ENCODE measurements around the gene SLIT1.

SLIT1 gene

DNA sequence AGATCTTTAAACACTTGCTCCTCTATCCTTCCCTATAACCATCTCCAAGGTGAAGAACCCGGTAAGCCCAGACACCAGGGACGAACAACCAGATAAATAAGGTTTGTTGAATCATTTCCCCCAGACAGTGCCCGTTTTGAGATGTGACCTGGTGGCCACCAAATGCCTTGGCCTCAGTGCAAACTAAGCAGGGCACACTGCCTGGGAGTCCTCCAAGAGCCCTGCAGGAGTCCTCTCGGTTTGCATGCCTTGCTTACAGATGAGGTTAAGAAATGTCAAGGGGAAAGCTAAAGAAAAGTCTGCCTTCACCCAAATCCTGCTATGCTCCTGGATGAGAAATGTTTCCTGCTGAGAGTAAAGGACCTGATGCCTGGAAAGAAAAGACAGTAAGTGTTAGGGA, 31.6 kb downstream of the SLIT1 start:
- H2BK12ac ChIP-seq (ENCODE audit: low read length): no peak overlapping the region
- H3K4me1 ChIP-seq (ENCODE audit: control insufficient read depth in 2 of 2, insufficient read depth in 1 of 2, low read depth in 1 of 2, low read length in 2 of 2): peaks cover 20 to 28% of the 10 kb centered on the region in 2 donors
- WGBS, 2 donors (ENCODE audit: extremely low coverage in 2 of 2, insufficient read length in 2 of 2, insufficient replicate concordance in 1 of 2): no CpG with 5 or more reads among the region's 4 CpGs

DNA sequence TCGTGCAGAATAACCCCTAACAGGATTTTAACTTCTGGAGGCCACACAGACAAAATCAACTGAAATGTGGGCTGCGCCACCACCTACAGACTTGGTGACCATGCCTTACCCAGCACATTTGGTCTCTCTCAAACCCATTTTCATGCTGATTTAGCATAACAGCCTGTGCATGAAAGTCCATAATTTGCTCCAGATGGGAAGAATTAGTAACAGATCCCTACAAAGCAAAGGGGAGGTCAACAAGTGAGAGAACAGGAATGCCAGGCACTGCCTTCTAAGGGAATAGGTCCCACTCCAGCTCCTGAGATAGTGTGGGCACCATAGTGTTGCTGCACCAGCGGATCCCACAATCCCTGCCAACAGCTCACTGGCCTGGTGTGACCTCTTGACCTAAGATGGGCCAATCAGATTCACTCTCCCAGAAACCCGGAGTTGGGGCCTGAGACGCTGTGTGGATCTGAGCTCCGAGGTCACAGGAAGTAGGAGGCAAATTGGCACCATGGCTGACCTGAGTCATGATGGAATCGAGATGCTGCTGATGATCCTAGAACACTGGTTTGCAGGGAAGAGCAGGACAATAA, 32.4 kb downstream of the SLIT1 start:
- DNase-seq (ENCODE audit: low spot score): no peak
- H3K23ac ChIP-seq (ENCODE audit: low read depth, low read length, poor library complexity): no peak overlapping the region

More for the DNA sequence above, 31.6 kb downstream of the SLIT1 start:
- H2BK15ac ChIP-seq (ENCODE audit: low read length): no peak overlapping the region
- no peak for DNase-seq (ENCODE audit: low spot score)
- H3K9ac ChIP-seq (ENCODE audit: low read depth, low read length, poor library complexity): no peak overlapping the region
- no peak overlapping the region for H3K18ac ChIP-seq (ENCODE audit: low read length)
- no peak overlapping the region for H4K8ac ChIP-seq (ENCODE audit: low read depth, low read length)
- no peak overlapping the region for H3K27ac ChIP-seq (replicated peaks; ENCODE audit: low read length)
- no peaks in the 10 kb centered on the region for H3K9me3 ChIP-seq (replicated peaks in 1 of 2; ENCODE audit: control insufficient read depth in 2 of 2, insufficient read depth in 1 of 2, low read depth in 1 of 2, low read length in 2 of 2)
- H2AK5ac ChIP-seq (ENCODE audit: low read depth, low read length): no peak overlapping the region
- no peak overlapping the region for H2BK120ac ChIP-seq (ENCODE audit: low read depth, low read length)
- no peak overlapping the region for H3K4ac ChIP-seq (ENCODE audit: low read length)
- H3K27me3 ChIP-seq (ENCODE audit: control insufficient read depth in 3 of 3, insufficient read depth in 3 of 3, low read depth in 1 of 3, low read length in 3 of 3): peaks cover 0 to 5% (median 0%) of the 10 kb centered on the region in 3 experiments
- no peak overlapping the region for H3K23ac ChIP-seq (ENCODE audit: low read depth, low read length, poor library complexity)
- no peak overlapping the region for H2BK5ac ChIP-seq (ENCODE audit: low read length)
- H2AFZ ChIP-seq (ENCODE audit: low read length): no peak overlapping the region
- H3K4me3 ChIP-seq (ENCODE audit: low read length in 2 of 2): no peak overlapping the region
- no peak overlapping the region for H3K4me2 ChIP-seq (ENCODE audit: insufficient read depth, low read length, poor library complexity, severe bottlenecking)
- no peaks in the 10 kb centered on the region for H3K36me3 ChIP-seq (replicated peaks in 1 of 2; ENCODE audit: control insufficient read depth in 2 of 2, insufficient read depth in 2 of 2, low read length in 2 of 2)
- no peak overlapping the region for H3K14ac ChIP-seq (ENCODE audit: low read length)
- H3K79me1 ChIP-seq (ENCODE audit: low read depth, low read length): no peaks in the 10 kb centered on the region
- H4K91ac ChIP-seq (ENCODE audit: low read depth, low read length, poor library complexity): no peak overlapping the region

DNA sequence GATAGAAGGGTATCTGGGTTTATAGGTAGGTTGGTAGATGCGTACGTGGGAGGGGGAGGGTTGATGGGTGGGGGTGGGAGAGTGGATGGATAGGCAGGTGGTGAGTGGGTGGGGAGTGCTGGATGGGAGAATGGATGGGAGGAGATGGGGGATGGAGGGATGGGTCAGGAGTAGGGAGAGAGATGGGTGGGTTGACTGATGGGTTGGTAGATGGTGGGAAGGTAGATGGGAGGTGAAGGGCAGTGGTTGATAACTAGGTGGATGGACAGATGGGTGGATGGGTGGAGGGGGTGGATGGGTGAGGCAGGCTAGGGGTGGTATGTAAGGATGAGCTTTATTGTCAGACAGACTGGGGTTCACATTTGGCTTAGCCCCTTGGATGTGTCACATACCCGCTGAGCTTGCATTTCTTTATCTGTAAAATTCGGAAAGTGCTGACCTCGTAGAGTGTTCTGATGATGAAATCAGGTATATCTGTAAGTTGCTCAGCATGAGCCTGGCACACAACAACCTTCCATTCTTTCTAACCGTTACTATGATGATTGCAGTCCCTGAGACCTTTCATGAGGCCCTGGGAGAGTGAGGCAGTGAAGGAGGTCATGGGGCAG, 34.3 kb downstream of the SLIT1 start:
- WGBS, 2 donors (ENCODE audit: extremely low coverage in 2 of 2, insufficient read length in 2 of 2, insufficient replicate concordance in 1 of 2): 100% methylated on average over 2 of the region's 6 CpGs
- no peak overlapping the region for H2BK5ac ChIP-seq (ENCODE audit: low read length)
- no peaks in the 10 kb centered on the region for H3K79me1 ChIP-seq (ENCODE audit: low read depth, low read length)
- no peak overlapping the region for H3K27ac ChIP-seq (replicated peaks; ENCODE audit: low read length)
- no peak overlapping the region for H3K4me2 ChIP-seq (ENCODE audit: insufficient read depth, low read length, poor library complexity, severe bottlenecking)
- no peaks in the 10 kb centered on the region for H3K9me3 ChIP-seq (replicated peaks in 1 of 2; ENCODE audit: control insufficient read depth in 2 of 2, insufficient read depth in 1 of 2, low read depth in 1 of 2, low read length in 2 of 2)
- H3K36me3 ChIP-seq (replicated peaks in 1 of 2; ENCODE audit: control insufficient read depth in 2 of 2, insufficient read depth in 2 of 2, low read length in 2 of 2): no peaks in the 10 kb centered on the region
- no peak overlapping the region for H3K23ac ChIP-seq (ENCODE audit: low read depth, low read length, poor library complexity)
- H4K91ac ChIP-seq (ENCODE audit: low read depth, low read length, poor library complexity): no peak overlapping the region
- H3K18ac ChIP-seq (ENCODE audit: low read length): no peak overlapping the region
- H3K27me3 ChIP-seq (ENCODE audit: control insufficient read depth in 3 of 3, insufficient read depth in 3 of 3, low read depth in 1 of 3, low read length in 3 of 3): peaks cover 0 to 5% (median 0%) of the 10 kb centered on the region in 3 experiments
- no peak overlapping the region for H2BK12ac ChIP-seq (ENCODE audit: low read length)
- H3K9ac ChIP-seq (ENCODE audit: low read depth, low read length, poor library complexity): no peak overlapping the region
- no peak overlapping the region for H3K4ac ChIP-seq (ENCODE audit: low read length)
- H4K8ac ChIP-seq (ENCODE audit: low read depth, low read length): no peak overlapping the region
- no peak overlapping the region for H3K4me3 ChIP-seq (ENCODE audit: low read length in 2 of 2)
- H2BK120ac ChIP-seq (ENCODE audit: low read depth, low read length): no peak overlapping the region
- peaks cover 21 to 28% of the 10 kb centered on the region in 2 donors for H3K4me1 ChIP-seq (ENCODE audit: control insufficient read depth in 2 of 2, insufficient read depth in 1 of 2, low read depth in 1 of 2, low read length in 2 of 2)
- peak overlapping the region; percentile 86 for H2BK15ac ChIP-seq (ENCODE audit: low read length)
- no peak for DNase-seq (ENCODE audit: low spot score)
- no peak overlapping the region for H2AK5ac ChIP-seq (ENCODE audit: low read depth, low read length)
- no peak overlapping the region for H3K14ac ChIP-seq (ENCODE audit: low read length)
- no peak overlapping the region for H2AFZ ChIP-seq (ENCODE audit: low read length)

More for the DNA sequence above, 32.4 kb downstream of the SLIT1 start:
- WGBS, 2 donors (ENCODE audit: extremely low coverage in 2 of 2, insufficient read length in 2 of 2, insufficient replicate concordance in 1 of 2): no CpG with 5 or more reads among the region's 7 CpGs
- Histone ChIP-seq H2AFZ (ENCODE audit: low read length) (no peak overlapping the region), H3K4me2 (ENCODE audit: insufficient read depth, low read length, poor library complexity, severe bottlenecking) (no peak overlapping the region), H3K14ac (ENCODE audit: low read length) (no peak overlapping the region), H3K27ac (replicated peaks; ENCODE audit: low read length) (no peak overlapping the region), H3K9ac (ENCODE audit: low read depth, low read length, poor library complexity) (no peak overlapping the region), H3K36me3 (replicated peaks in 1 of 2; ENCODE audit: control insufficient read depth in 2 of 2, insufficient read depth in 2 of 2, low read length in 2 of 2) (no peaks in the 10 kb centered on the region), H3K27me3 (ENCODE audit: control insufficient read depth in 3 of 3, insufficient read depth in 3 of 3, low read depth in 1 of 3, low read length in 3 of 3) (peaks cover 0 to 5% (median 0%) of the 10 kb centered on the region in 3 experiments), H4K91ac (ENCODE audit: low read depth, low read length, poor library complexity) (no peak overlapping the region), H4K8ac (ENCODE audit: low read depth, low read length) (no peak overlapping the region), H3K4me1 (ENCODE audit: control insufficient read depth in 2 of 2, insufficient read depth in 1 of 2, low read depth in 1 of 2, low read length in 2 of 2) (peaks cover 24 to 33% of the 10 kb centered on the region in 2 donors), H3K79me1 (ENCODE audit: low read depth, low read length) (no peaks in the 10 kb centered on the region), H2BK12ac (ENCODE audit: low read length) (no peak overlapping the region), H3K4ac (ENCODE audit: low read length) (no peak overlapping the region), H2BK5ac (ENCODE audit: low read length) (no peak overlapping the region), H3K4me3 (ENCODE audit: low read length in 2 of 2) (no peak overlapping the region), H2AK5ac (ENCODE audit: low read depth, low read length) (no peak overlapping the region), H2BK15ac (ENCODE audit: low read length) (no peak overlapping the region), H2BK120ac (ENCODE audit: low read depth, low read length) (no peak overlapping the region), H3K18ac (ENCODE audit: low read length) (no peak overlapping the region), H3K9me3 (replicated peaks in 1 of 2; ENCODE audit: control insufficient read depth in 2 of 2, insufficient read depth in 1 of 2, low read depth in 1 of 2, low read length in 2 of 2) (no peaks in the 10 kb centered on the region)

DNA sequence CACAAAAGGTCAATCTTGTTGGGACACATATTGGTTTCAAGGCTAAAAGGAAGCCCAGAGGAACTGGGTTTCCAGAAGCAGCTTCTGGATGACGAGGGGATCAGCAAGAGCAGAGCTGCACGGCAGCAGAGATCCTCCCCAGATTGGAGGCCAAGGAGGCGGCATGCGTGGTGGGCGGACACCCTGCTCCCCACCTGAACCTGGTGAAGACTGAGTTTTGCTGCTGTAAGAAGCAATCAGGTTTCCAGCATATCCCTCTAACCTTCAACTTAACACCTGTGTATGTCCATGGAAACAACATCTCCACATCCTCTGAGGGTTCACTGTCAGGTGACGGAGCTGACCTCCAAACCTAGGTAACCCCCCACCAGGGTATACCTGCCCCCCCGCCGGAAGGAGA, 35.1 kb downstream of the SLIT1 start:
- Histone ChIP-seq H4K91ac (ENCODE audit: low read depth, low read length, poor library complexity) (no peak overlapping the region), H2BK15ac (ENCODE audit: low read length) (peak overlapping the region; percentile 86), H2BK12ac (ENCODE audit: low read length) (peak overlapping the region; percentile 67), H3K27ac (replicated peaks; ENCODE audit: low read length) (no peak overlapping the region), H3K4me3 (ENCODE audit: low read length in 2 of 2) (no peak overlapping the region), H3K14ac (ENCODE audit: low read length) (no peak overlapping the region), H3K36me3 (replicated peaks in 1 of 2; ENCODE audit: control insufficient read depth in 2 of 2, insufficient read depth in 2 of 2, low read length in 2 of 2) (no peaks in the 10 kb centered on the region), H2BK5ac (ENCODE audit: low read length) (no peak overlapping the region), H3K4me2 (ENCODE audit: insufficient read depth, low read length, poor library complexity, severe bottlenecking) (no peak overlapping the region), H3K4me1 (ENCODE audit: control insufficient read depth in 2 of 2, insufficient read depth in 1 of 2, low read depth in 1 of 2, low read length in 2 of 2) (peaks cover 21 to 28% of the 10 kb centered on the region in 2 donors), H2AFZ (ENCODE audit: low read length) (peak overlapping the region; percentile 57), H3K9me3 (replicated peaks in 1 of 2; ENCODE audit: control insufficient read depth in 2 of 2, insufficient read depth in 1 of 2, low read depth in 1 of 2, low read length in 2 of 2) (no peaks in the 10 kb centered on the region), H3K27me3 (ENCODE audit: control insufficient read depth in 3 of 3, insufficient read depth in 3 of 3, low read depth in 1 of 3, low read length in 3 of 3) (peaks cover 0 to 5% (median 0%) of the 10 kb centered on the region in 3 experiments), H3K79me1 (ENCODE audit: low read depth, low read length) (no peaks in the 10 kb centered on the region), H3K9ac (ENCODE audit: low read depth, low read length, poor library complexity) (no peak overlapping the region), H3K23ac (ENCODE audit: low read depth, low read length, poor library complexity) (peak overlapping the region; percentile 57), H4K8ac (ENCODE audit: low read depth, low read length) (no peak overlapping the region), H2AK5ac (ENCODE audit: low read depth, low read length) (no peak overlapping the region), H3K18ac (ENCODE audit: low read length) (peak overlapping the region; percentile 63), H2BK120ac (ENCODE audit: low read depth, low read length) (no peak overlapping the region), H3K4ac (ENCODE audit: low read length) (no peak overlapping the region)
- no CpG with 5 or more reads among the region's 8 CpGs for WGBS, 2 donors (ENCODE audit: extremely low coverage in 2 of 2, insufficient read length in 2 of 2, insufficient replicate concordance in 1 of 2)
- DNase-seq (ENCODE audit: low spot score): no peak
